Lung (tissue), 16 donors: ENCODE results near the gene PATE4. TPM values are rescaled to one million over a fixed set of nuclear protein-coding genes. Genes with fewer than 3 reads are reported as not detected.

ENCODE experiments used
- ATAC-seq: fragments of 200-7000 bp; cut with Tn5 transposase; one replicate; pipeline ENCODE4 v1.9.1; 2020; ENCODE audit warnings: moderate number of reproducible peaks; ENCODE audit not compliant: insufficient read depth, low FRiP score
- DNase-seq, 3 donors: peaks; one replicate each; pipeline ENCODE4 v3.0.0-alpha.2; 2013 to 2017
- H3K27ac ChIP-seq, 2 donors: one replicate each; pipeline ENCODE4 v1.5.1; 2013; ENCODE audit warnings: mild to moderate bottlenecking in 2 of 2, moderate library complexity in 2 of 2, control low read depth in 1 of 2, inconsistent platforms in 1 of 2, low read depth in 1 of 2, low read length in 1 of 2
- H3K27me3 ChIP-seq, 3 donors: one replicate each; pipeline ENCODE4 v1.5.1; 2013; ENCODE audit warnings: low read length in 2 of 3; ENCODE audit not compliant: control insufficient read depth in 3 of 3, insufficient read depth in 3 of 3
- H3K36me3 ChIP-seq, 4 donors: one replicate each; pipeline ENCODE4 v1.5.1; 2013; ENCODE audit warnings: low read length in 4 of 4, mild to moderate bottlenecking in 1 of 4, moderate library complexity in 1 of 4; ENCODE audit not compliant: control insufficient read depth in 4 of 4, insufficient read depth in 4 of 4
- H3K4me1 ChIP-seq, 5 donors: one replicate each; pipeline ENCODE4 v1.5.1; 2013; ENCODE audit warnings: low read length in 5 of 5, mild to moderate bottlenecking in 2 of 5, moderate library complexity in 1 of 5; ENCODE audit not compliant: control insufficient read depth in 5 of 5, insufficient read depth in 5 of 5
- H3K4me3 ChIP-seq: one replicate; pipeline ENCODE4 v1.5.1; 2013; ENCODE audit warnings: mild to moderate bottlenecking, control low read depth, moderate library complexity
- H3K9ac ChIP-seq, 2 donors: one replicate each; pipeline ENCODE4 v1.5.1; 2013; ENCODE audit warnings: low read length in 2 of 2, control low read depth in 1 of 2; ENCODE audit not compliant: insufficient read depth in 1 of 2
- H3K9me3 ChIP-seq, 4 donors: one replicate each; pipeline ENCODE4 v1.5.1; 2013; ENCODE audit warnings: low read length in 3 of 4, mild to moderate bottlenecking in 1 of 4, moderate library complexity in 1 of 4; ENCODE audit not compliant: control insufficient read depth in 4 of 4, insufficient read depth in 3 of 4
- WGBS, 2 donors: extraction: QIAGEN DNeasy Blood & Tissue Kit; methylation state at CpG; one replicate each; pipeline ENCODE4 v1.1.7; 2013; 5-methylcytosine and 5-hydroxymethylcytosine counted together
- long read RNA-seq, 5 donors: transcript quantifications; one replicate each; lab custom pipeline, GENCODE V29; 2026
- polyA plus RNA-seq, 2 donors: library from polyadenylated mRNA; stranded (reverse); fragments of 200-250 nt; gene quantifications; one replicate each; pipeline ENCODE4 v1.2.1, GENCODE V29; 2013
- total RNA-seq, 2 donors: library from RNA; depleted of rRNA in 1 of 2; stranded (reverse); fragments of >200 nt in 1 of 2; gene quantifications; one replicate each; pipeline ENCODE4 v1.2.1, GENCODE V29; 2014 to 2021
- TF ChIP-seq, protein P1 (sequence below): IDR thresholded peaks from 2 replicates; pipeline ENCODE4 v1.5.1; 2012; ENCODE audit warnings: mild to moderate bottlenecking; ENCODE audit errors: control extremely low read depth, extremely low read depth
- donor health status: control.
- donor health status: control.
- donor health status: Bipolar disorder and iron deficiency.
- donor health status: healthy.
- donor health status: DM: yes; HTN: yes; CAD: no.

Gene PATE4, protein sequence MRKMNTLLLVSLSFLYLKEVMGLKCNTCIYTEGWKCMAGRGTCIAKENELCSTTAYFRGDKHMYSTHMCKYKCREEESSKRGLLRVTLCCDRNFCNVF
- not detected for total RNA-seq
- polyA plus RNA-seq, result not detected
- long read RNA-seq, donor 1, result 0 reads
- long read RNA-seq, donor 2, result 0 reads
- long read RNA-seq, donor 3, result 0 reads
- long read RNA-seq, donor 4, result 0 reads
- long read RNA-seq, donor 5, result 0 reads

DNA sequence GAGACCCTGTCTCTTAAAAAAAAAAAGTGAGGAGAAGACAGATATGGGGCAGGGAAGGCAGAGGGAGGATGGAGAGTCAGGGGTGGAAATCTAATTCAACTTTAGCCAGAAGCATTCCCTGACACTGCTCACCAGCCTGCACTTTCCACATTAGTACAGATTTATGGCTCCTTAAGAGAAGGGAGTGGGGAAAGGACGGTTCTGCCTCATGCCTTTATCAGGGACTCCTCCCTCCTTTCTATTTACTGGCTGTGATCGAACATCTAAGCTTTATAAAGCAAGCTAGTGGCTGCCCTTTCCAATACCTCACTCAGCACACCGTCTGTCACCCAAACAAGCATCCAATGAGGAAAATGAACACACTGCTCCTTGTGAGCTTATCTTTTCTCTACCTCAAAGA is at the start of gene PATE4:
TSS of gene PATE4 (plus strand) at position 301 of the 400 bp plus-strand sequence. CDS start at position 345, 44 bp downstream.
- Histone ChIP-seq H3K27ac (no peak within 1 kb of the TSS), H3K9ac (no peak within 1 kb of the TSS), H3K36me3 (no peaks in the 10 kb centered on the region), H3K9me3 (peaks cover 0 to 3% (median 0%) of the 10 kb centered on the region in 4 donors), H3K27me3 (no peaks in the 10 kb centered on the region), H3K4me1 (no peaks in the 10 kb centered on the region), H3K4me3 (no peak within 1 kb of the TSS)
- TF ChIP-seq, protein P1, sequence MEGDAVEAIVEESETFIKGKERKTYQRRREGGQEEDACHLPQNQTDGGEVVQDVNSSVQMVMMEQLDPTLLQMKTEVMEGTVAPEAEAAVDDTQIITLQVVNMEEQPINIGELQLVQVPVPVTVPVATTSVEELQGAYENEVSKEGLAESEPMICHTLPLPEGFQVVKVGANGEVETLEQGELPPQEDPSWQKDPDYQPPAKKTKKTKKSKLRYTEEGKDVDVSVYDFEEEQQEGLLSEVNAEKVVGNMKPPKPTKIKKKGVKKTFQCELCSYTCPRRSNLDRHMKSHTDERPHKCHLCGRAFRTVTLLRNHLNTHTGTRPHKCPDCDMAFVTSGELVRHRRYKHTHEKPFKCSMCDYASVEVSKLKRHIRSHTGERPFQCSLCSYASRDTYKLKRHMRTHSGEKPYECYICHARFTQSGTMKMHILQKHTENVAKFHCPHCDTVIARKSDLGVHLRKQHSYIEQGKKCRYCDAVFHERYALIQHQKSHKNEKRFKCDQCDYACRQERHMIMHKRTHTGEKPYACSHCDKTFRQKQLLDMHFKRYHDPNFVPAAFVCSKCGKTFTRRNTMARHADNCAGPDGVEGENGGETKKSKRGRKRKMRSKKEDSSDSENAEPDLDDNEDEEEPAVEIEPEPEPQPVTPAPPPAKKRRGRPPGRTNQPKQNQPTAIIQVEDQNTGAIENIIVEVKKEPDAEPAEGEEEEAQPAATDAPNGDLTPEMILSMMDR, result no peak
- 41 to 63% methylated on average over 3 of the region's 3 CpGs for WGBS, 2 donors
- DNase-seq, result no peak
- no peak for ATAC-seq

DNA sequence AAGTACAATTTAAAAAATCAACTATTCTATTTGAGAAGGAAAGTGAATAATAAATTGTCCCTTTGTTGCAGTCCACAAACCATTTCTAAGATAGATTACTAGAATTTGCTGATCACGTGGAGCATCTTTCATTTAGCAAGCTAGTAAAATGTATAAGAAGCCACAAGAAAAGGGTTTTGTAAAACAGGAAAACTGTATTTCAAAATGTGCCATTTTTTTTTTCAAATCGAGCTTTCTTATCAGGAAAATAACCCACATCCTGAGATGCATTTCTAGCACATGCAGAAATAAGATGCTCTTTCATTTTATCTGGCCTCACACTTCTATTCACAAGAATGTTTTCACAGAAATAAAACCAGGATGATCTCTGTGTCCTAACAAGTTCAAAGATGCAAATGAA is 48.4 kb upstream of the PATE4 start:
- no peak for ATAC-seq
- 49 to 50% methylated on average over 2 of the region's 2 CpGs for WGBS, 2 donors
- no peak overlapping the region for H3K27ac ChIP-seq
- no peak for DNase-seq
- no peaks in the 10 kb centered on the region for H3K27me3 ChIP-seq
- TF ChIP-seq, protein P1, result no peak
- no peak overlapping the region for H3K9ac ChIP-seq
- H3K36me3 ChIP-seq, result no peaks in the 10 kb centered on the region
- H3K9me3 ChIP-seq, result no peaks in the 10 kb centered on the region
- no peaks in the 10 kb centered on the region for H3K4me1 ChIP-seq
- no peak overlapping the region for H3K4me3 ChIP-seq

DNA sequence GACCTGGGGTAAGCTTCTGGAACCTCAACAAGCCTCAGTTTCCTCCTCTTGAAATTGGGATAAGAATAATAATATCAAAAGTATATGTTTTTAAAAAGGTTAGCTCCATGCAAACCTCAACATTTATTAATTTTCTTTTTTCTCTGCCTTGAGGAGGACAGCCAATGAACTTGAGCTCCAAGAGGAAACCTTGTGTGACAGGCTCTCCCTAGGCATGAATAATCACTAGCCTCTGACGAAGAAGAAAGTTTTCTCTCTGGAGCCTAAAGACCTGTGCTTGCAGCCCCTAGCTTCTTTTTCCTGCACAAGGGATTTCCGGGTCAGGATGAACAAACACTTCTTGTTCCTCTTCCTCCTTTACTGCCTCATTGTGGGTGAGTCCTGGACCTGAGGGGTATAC is 45.3 kb upstream of the PATE4 start, which contains the start of gene PATE3:
TSS of gene PATE3 (plus strand) at position 301 of the 400 bp plus-strand sequence. CDS start at position 326, 25 bp downstream.
- H3K27ac ChIP-seq, result no peak within 1 kb of the TSS
- no peak within 1 kb of the TSS for H3K9ac ChIP-seq
- ATAC-seq, result no peak
- H3K4me1 ChIP-seq, result no peaks in the 10 kb centered on the region
- H3K36me3 ChIP-seq, result no peaks in the 10 kb centered on the region
- WGBS, 2 donors, result 18 to 35% methylated on average over 2 of the region's 2 CpGs
- TF ChIP-seq, protein P1, result no peak
- no peak for DNase-seq
- H3K4me3 ChIP-seq, result no peak within 1 kb of the TSS
- H3K27me3 ChIP-seq, result no peaks in the 10 kb centered on the region
- no peaks in the 10 kb centered on the region for H3K9me3 ChIP-seq

DNA sequence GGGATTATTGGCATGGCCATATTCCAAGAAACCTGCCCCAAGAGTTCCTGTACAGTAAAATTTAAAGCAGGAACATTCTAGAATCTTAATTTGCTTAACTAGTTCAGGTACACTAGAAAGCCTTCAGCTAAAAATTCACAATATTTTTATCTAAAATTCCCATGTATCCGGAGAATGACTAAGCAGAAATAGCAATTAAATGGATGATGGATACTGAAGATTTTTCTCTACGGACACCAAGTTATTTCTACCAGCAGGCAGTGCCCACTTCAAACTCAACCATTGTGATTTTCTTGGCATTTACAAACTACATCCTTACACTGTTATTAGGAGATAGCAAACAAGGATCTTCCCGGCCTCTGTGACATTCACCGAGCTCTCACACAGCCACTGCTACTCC is 42.3 kb upstream of the PATE4 start:
- WGBS, 2 donors, result 94% methylated on average over 4 of the region's 4 CpGs
- Histone ChIP-seq H3K9ac (no peak overlapping the region), H3K27me3 (no peaks in the 10 kb centered on the region), H3K4me3 (no peak overlapping the region), H3K27ac (no peak overlapping the region), H3K9me3 (peaks cover 0 to 9% (median 1%) of the 10 kb centered on the region in 4 donors), H3K36me3 (no peaks in the 10 kb centered on the region), H3K4me1 (no peaks in the 10 kb centered on the region)
- ATAC-seq (no peak), DNase-seq (no peak)
- TF ChIP-seq, protein P1, result no peak
